GM19351 (cell line): ENCODE data around the gene SRGAP2B.
"Not testable (repeated sequence)": the region's sequence is repeated elsewhere in the genome, so short reads cannot be mapped to it uniquely, and the experiment has no call there.

Source experiments
- ATAC-seq: cut with Tn5 transposase; IDR thresholded peaks from one replicate; pipeline ENCODE4 v1.9.1; 2021; ENCODE audit warnings: mild to moderate bottlenecking, moderate library complexity; ENCODE audit not compliant: unreplicated experiment

The SRGAP2B gene

GRCh38 chr1:145000074-145000742 is 94.9 kb downstream of the SRGAP2B start:
- ATAC-seq: not testable (repeated sequence)

GRCh38 chr1:144998981-144999273 is 96.2 kb downstream of the SRGAP2B start:
- not testable (repeated sequence) for ATAC-seq

GRCh38 chr1:144998134-144998980 is 96.8 kb downstream of the SRGAP2B start:
- not testable (repeated sequence) for ATAC-seq

- ATAC-seq: not testable (repeated sequence)
Observed at GRCh38 chr1:144995833-144996410, 99.2 kb downstream of the SRGAP2B start.

GRCh38 chr1:144992915-144993314 is 102.2 kb downstream of the SRGAP2B start:
- not testable (repeated sequence) for ATAC-seq

GRCh38 chr1:144990611-144991010 is 104.5 kb downstream of the SRGAP2B start:
- ATAC-seq: not testable (repeated sequence)

GRCh38 chr1:144987131-144987530 is 108.0 kb downstream of the SRGAP2B start:
- not testable (repeated sequence) for ATAC-seq

- not testable (repeated sequence) for ATAC-seq
Observed at GRCh38 chr1:144986171-144986860, 108.8 kb downstream of the SRGAP2B start.

GRCh38 chr1:144985550-144986170 is 109.5 kb downstream of the SRGAP2B start:
- ATAC-seq: not testable (repeated sequence)

GRCh38 chr1:144982802-144983525 is 112.2 kb downstream of the SRGAP2B start:
- ATAC-seq: not testable (repeated sequence)

- ATAC-seq: not testable (repeated sequence)
Observed at GRCh38 chr1:144981157-144981556, 114.0 kb downstream of the SRGAP2B start.

GRCh38 chr1:144979960-144980595 is 115.0 kb downstream of the SRGAP2B start:
- not testable (repeated sequence) for ATAC-seq

GRCh38 chr1:144977856-144978255 is 117.3 kb downstream of the SRGAP2B start:
- ATAC-seq: not testable (repeated sequence)

- ATAC-seq: not testable (repeated sequence)
Observed at GRCh38 chr1:144971936-144972335, 123.2 kb downstream of the SRGAP2B start.

GRCh38 chr1:144966488-144966887 is 128.6 kb downstream of the SRGAP2B start:
- ATAC-seq: not testable (repeated sequence)

GRCh38 chr1:144964765-144965164 is 130.4 kb downstream of the SRGAP2B start:
- not testable (repeated sequence) for ATAC-seq

- ATAC-seq: not testable (repeated sequence)
Observed at GRCh38 chr1:144964186-144964585, 130.9 kb downstream of the SRGAP2B start.

GRCh38 chr1:144963571-144963970 is 131.6 kb downstream of the SRGAP2B start:
- ATAC-seq: not testable (repeated sequence)
